PC-3 (cell line): ENCODE data around the gene BCAS4.

Experiments used
- CTCF ChIP-seq: fragments of 300-600 bp; sonication (generic); conservative IDR thresholded peaks from 2 replicates; pipeline ENCODE4 v1.5.1; 2017; ENCODE audit warnings: antibody characterized with exemption, low read depth, mild to moderate bottlenecking, low read length
- EZH2phosphoT487 ChIP-seq: fragments of 300-600 bp; sonication (generic); IDR thresholded peaks from 2 replicates; pipeline ENCODE4 v1.6.1; 2018; ENCODE audit warnings: mild to moderate bottlenecking, antibody characterized with exemption, low read length, borderline replicate concordance

- TF ChIP-seq CTCF (no peak), EZH2phosphoT487 (no peak)
These were observed 97.5 kb downstream of the BCAS4 start for GRCh38 chr20:50892394-50892793.
